HG02571 (cell line): ENCODE results near the gene KIFC3.
"Not testable (repeated sequence)": the region's sequence is repeated elsewhere in the genome, so short reads cannot be mapped to it uniquely, and the experiment has no call there.

ENCODE experiments used
- ATAC-seq: cut with Tn5 transposase; IDR thresholded peaks from one replicate; pipeline ENCODE4 v1.9.1; 2021; ENCODE audit warnings: mild to moderate bottlenecking, moderate library complexity; ENCODE audit not compliant: unreplicated experiment

Gene KIFC3

DNA sequence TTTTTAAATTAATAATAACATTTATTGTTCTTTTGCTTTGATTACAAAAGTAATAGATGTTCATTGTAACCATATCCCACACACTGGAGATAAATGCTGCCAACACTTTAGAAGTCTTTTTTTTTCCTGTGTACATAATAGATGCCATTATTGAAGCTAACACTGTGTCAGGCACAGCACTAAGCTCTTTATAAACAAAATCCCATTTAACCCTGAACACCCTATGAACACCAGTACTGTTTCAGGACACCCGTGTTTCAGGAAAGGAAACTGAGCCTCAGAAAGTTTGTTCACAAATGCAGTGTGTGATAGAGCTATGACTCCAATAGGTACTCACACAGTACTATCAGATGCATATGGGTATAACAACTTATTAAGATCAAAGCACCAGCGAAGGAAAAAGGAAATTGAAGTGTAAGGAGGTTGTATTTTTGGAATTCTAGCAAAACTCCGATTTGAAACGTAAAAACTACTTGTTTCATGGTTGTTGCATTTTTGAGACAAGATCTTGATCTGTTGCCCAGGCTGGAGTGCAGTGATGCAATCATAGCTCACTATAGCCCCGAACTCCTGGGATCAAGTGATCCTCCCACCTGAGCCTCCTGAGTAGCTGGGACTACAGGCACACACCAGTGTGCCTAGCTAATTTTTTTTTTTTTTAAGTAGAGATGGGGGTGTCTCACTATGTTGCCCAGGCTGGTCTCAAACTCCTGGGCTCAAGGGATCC lies 2.0 kb upstream of the KIFC3 start:
- no peak for ATAC-seq

DNA sequence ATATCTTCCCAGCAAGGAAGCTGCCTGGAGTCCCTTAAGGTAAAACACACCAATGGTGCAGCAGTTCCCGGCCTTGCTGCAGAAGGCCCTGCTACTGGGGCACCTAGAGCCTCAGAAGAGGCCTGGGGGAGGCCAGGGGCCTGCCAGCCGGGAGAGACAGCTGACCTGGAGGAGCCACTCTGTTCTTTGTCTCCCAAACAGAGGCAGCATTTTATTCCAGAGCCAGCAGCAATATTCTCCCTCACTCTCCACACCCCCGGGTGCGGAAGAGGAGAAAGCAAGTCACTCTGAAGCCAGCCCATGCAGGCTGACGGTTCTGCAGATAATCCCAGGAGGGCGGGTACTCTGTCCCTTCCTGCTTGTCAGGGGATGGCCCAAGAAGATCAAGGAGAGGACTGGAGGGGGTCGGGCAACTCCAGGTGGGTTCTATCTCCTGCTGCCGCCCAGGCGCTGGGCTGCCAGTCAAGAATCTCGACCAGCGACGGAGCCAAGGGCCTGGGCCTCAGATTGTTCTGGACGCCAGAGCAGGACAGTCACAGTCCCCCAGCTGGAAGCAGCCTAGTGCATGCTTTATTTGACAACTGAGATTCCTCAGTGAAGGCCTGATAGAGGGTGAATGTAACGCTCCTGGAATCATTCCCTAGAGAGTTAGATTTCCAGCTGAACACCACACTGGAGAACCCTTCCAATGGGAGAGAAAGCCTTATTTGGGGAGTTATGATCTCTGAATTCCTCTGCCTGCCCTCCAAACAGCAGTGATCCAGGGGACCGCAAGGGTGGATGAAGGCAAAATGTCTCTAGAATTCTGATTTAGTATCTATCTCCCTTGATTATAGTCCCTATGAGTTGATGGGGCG lies 1.1 kb upstream of the KIFC3 start:
- no peak for ATAC-seq

DNA sequence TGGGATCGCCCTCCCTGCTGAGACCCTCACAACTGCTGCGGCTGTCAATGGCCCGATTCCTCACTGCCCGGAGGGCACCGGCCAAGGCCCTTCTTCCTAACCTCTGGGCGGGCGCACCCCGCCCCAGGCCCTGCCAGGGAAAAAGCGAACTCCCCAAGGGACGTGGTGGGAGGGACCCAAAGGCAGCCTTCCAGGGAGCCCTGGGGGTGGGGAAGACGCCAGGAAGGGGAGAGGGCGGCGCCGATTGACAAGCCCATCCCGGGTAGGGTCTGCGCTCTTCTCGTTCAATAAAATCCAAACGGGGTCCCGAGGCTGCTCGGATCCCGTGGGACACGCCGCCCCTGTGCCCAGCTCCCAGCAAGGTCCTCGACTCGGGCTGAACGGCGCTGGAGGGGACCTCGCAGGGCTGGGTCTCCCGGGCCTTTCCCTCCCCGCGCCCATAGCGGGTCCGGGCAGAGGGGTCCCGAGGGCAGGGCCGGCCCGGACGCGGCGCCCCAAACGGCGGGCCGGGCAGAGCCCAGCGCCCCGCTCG lies 416 bp downstream of the KIFC3 start:
- ATAC-seq = no peak

DNA sequence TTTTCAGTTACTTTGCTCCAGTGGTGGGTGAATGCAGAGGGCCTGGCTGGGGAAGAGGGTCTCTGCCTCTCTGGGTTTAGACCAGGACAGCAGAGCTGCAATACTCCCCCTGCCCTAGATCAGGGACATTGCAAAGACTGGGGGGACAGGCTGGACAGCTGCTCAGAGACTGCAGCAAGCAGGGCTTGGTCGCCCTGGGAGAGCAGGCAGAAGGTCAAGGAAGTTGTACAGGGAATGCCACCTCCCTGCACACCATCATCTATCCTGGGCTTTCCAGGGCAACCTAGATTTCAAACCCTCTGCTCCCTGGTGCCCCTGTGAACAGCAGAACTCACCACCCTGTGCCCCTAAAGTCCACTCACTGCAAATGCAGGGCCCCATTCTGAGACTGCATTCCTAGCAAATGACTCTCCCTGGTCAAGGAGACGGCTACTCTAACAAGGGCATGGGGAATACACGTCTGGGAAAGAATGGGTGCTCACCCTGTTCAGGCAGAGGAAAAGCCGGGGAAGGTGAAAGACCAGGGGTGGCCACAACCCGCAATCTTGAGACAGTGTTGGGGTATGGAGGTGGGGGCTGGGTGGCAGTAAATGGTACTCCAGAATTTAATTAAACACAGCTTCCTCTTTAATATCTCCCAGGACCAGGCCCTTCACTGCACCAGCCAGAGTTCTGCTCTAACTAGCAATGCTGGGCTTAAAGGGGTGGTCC lies 1.0 kb downstream of the KIFC3 start:
- no peak for ATAC-seq

DNA sequence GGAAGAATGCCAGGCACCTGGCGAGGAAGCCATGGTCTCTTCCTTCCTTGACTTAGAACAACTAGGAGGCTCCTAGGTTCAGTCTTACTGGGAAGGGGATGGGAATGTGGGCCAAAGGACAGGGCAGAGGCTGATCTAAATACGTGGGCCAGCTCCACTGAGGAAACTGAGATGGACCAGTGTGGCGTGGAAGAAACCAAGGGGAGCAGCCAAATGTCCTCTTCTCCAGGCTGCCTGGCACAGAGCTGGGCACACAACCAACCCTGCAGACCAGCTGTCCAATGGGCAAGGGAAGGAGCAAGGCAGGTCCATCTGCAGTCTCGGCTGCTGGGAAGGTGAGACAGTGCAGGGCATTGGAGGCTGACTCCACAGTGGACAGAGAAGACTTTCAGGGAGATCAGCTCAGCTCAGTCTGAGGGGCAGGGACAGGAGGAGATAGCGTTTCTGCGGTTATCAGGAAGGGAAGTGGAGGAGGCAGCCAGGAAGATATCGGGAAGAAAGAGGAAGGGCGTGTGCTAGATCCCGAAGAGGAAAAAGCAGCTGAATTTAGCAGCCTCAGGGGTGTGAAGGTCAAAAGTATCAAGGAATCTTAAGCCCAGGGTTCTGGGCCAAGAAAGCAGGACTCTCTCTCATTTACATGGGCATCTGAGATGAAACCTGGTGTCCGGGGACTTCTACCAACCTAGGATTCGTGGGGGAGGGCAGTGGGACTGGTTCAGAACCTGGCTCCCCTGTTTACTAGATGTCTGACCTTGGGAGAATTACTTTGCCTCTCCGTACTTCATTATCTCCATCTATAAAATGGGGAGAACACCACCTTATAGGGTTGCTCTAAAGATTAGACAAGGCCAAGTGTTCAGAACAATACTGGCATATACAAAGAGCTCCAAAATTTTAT lies 1.8 kb downstream of the KIFC3 start:
- ATAC-seq = no peak

DNA sequence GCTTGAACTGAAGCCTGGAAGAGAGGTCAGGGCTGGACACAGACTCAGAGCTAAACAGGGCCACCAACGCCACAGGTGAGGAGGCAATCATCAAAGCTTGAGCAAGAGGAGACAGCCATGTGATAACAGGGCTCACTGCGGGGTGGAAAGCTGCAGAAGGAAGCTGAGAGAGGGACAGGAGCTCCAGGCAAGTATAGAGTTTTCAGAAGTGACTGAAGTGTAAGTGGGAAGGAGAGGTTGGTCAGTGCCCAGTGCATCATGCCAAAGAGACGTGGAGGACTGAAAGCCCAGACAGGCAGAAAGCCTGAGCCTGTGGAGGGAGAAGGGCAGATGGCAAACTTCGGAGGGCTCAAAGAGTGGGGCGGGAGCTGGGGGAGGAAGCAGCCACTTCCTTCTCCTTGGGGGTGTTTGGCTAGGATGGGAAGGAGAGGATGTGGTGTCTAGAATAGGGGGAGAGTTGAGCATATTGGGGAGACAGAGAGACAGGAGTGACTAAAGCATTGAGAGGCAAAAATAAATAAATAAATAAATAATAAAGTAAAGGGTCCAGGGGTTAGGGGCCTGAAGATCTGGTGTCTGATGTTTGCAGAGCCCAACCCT lies 2.6 kb downstream of the KIFC3 start:
- no peak for ATAC-seq

DNA sequence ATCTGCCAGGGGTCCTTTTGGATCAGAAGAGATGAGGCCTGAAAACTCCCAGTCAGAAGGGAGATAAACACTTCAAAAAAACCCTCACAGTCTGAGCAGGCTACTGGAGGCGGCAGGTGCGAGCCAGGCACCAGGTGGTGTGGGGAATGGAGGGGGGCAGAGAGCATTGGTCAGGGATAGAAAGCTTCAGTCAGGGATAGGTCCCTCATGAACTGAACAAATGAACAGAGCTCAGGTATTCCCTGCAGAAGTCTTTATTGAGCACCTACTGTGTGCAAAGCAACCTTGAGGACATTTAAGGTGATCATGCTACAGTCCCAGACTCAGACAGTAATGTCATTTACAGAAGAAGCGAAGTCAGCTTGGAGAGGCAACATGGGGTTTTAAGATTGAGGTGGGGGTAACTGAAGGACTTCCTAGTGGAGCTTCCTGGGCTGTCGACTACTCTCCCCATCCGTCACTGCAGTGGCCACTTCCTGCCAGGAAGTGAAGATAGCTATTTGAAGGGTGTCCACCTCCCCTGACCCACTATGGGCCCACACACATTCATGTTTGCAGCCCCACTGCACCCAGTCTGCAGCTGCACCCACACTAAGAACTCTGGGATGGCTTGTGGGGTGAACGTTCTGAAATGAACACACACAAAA lies 3.2 kb downstream of the KIFC3 start:
- ATAC-seq = no peak

DNA sequence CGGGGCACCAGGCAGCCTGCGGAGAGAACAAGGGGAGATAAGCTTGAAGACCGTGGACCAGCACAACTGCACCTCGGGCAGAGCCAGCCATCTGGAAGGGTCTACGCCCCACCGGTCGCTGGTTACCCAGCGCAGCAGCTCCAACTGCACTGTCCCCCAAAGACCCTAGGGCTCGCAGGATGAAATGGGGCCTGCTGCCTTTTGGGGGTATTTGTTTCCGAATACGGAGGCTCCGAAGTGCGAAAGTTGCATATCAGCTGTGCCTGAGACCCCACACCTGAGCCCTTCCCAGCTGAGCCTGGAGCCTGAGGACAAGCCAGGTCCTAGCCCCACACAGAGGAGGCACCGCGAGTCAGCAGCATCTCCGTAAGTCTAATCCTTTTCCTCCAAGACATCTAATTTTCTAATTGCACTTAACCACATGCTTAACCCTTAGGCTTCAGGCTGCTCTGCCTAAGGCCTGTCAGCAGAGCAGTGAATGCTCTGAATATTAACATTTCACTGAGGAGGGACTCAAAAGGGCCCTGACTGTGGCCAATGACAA lies 4.0 kb downstream of the KIFC3 start:
- ATAC-seq = no peak

DNA sequence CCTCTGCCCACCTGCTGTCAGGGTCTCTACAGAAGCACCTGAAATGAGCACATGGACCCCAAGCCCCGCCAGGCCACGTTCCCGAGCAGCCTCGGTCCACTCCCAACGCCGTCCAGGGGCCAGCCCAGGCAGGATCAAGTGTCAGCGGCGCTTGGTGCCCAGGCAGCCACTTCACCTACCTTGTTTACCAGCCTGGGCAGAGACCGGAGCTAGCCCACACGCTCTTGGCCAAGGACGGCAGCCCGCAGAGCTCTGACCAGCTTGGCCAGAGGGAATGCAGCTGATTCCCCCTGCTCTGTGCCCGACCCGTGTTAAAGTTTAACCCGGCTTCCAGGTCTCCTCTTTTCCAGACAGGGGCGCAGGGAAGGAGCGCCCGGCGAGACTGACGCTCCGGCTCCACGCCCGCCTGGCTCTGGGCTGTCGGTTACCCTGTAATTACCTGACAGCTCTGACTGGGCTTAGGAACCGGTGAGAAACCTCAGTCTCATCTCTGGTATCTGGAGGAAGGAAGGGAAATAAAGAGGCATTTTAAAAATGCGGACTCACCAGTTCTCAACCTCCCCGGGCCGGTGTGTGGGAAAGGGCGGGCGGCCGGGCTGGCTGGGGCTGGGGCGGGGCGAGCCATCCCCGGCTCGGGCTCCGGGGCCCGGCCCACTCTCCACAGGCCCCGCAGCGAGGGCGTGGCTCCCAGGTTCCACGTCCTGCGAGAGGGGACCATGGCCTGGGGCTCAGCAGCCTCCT lies 4.6 kb downstream of the KIFC3 start:
- no peak for ATAC-seq

DNA sequence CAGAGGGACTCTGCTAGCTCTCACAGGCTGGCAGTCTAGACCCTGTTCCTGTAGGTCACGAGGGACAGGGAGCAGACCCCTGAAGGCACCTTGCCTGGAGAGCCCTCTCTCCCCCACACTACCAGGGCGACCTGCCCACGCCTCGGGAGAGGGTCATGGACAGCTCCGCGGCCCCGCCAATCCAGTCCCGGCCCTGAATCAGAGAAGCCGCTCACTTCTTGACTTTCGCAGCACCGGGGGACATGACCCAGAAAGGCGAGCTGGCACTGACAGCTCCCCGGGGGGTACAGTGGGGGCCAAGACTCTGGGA lies 5.1 kb downstream of the KIFC3 start:
- no peak for ATAC-seq

DNA sequence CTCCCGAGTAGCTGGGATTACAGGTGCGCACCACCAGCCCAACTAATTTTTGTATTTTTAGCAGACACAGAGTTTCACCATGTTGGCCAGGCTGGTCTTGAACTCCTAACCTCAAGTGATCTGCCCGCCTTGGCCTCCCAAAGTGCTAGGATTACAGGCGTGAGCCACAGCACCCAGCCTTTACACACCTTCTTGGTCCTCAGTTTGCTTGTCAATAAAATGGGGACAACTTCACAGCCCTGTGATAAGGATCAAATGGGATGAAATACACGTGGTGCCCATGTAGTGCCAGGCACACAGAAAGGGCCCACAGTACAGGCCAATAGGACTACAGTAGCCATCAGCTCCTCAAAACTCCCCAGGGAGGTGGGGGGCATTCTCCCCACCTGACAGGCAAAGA lies 6.3 kb downstream of the KIFC3 start:
- ATAC-seq = not testable (repeated sequence)

DNA sequence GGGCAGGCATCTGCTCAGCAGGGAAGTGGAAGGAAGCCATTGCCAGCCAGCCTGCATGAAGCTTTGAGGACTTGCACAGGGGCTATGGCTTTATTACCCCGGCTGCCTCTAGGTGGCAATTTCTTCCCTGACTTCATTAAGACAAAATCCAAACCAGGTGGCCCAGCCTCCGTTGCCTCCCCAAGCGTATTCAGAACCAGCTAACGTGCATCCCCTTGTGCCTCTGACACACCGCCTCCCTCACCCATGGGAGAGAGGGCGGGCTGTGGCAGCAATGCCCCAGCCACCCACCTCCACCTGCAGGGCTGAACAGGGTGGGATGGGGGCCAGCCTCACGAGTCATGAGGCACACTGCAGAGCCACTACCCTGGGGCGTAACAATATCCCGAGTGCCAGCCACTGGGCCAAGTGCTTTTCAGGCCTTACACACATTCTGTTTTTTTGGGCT lies 6.8 kb downstream of the KIFC3 start:
- ATAC-seq = no peak

DNA sequence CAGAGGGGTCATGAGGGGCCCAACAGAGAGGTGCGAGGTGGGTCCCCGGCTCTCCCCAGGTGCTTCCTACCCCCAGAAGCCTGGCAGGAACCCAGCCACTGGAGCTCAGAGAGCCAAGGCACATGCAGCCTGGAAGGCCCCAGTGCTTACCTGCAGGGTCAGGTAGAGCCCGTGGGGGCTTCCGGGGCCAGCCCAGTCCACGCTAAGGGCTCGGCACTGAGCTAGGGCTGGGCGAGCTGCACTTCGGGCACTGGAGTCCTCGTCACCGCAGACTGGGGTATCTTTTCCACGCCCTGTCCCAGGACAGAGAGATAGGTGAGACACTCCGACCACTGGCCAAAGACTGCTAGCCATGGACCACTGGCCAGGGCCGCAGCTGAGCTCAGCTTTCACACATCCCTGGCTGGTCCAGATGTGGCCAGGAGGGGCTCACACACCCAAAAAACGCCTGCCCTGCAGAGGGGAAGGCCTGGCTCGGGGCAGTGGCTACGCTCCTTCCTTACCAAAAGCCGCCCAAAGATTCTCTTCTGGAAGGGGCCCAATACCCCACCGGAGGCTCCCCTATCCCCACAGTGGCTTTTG lies 7.4 kb downstream of the KIFC3 start:
- no peak for ATAC-seq

DNA sequence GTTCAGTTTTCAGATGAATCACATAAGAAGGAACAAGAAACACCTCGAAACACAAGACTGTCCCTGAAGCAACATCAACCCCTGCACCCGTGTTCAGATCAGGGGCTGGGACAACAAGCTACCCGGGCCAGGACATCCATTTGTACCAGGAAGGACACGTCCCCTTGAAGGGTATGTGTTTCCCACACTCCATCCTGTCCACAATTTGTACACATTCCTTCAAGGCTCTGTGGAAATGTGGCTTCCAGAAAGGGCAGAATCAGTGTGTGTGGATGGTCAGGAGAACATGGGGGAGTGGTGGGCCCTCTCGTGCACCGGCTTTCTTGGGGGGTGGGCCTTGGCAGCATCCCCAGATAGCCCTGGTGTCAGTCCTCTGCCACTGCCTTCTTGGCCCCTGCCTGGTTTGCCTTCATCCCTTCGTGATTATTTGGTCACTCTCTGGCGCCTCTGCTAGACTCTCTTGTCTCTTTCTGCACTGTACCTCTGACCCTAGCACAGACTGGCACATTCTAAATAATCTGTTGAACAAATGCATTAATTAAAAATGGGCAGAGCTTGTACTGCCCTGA lies 10.3 kb downstream of the KIFC3 start:
- ATAC-seq = no peak

DNA sequence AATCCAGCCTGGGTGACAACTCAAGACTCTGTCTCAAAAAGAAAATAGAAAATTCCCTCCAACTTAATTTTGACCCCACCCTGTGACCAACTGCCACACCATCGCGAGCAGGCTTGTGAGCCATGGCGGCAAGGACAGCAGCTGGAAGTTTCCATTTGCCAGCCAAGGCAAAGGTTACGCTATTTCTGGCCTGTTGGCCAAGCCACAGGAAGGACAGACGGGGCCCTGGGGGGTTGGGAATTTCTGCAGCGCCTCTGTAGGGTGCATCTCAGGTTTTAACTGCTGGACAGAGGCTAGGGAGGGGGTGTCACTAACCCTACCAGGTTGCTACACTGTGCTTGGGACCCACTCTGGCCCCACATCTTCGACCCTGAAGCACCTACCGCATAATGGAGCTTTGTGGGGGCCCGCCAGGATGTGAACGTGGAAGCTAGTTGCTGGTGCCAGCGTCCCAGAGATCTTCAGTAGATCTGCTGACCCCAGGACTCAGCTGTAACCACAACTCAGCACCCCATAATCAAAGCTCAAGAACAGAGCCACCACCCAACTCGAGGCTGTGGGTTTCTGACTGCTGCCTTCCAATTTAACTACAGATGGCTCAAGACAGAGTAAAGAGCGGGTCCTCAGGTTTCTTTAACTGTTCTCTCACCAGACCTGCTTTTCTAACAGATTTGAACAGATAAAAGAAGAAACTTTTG lies 10.9 kb downstream of the KIFC3 start:
- ATAC-seq = no peak

DNA sequence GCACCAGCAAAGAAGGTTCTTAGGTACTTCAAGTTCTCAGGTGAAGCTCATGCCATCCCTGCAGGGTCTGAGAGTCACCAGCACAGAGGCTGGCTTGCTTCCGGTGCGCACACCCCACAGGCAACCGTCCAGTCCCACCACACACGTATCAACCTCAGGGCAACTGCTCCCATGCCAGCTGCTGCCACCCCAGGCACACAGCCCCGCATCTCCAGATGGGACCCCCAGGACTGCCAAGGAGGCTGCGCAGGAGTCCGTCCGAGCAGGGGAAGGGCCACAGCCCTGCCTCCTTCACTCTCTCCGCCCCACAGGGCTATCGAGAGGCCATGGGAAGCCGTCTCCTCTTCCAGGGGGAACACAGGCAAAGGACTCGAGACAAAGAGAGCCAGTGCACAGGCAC lies 13.3 kb downstream of the KIFC3 start:
- ATAC-seq = no peak

DNA sequence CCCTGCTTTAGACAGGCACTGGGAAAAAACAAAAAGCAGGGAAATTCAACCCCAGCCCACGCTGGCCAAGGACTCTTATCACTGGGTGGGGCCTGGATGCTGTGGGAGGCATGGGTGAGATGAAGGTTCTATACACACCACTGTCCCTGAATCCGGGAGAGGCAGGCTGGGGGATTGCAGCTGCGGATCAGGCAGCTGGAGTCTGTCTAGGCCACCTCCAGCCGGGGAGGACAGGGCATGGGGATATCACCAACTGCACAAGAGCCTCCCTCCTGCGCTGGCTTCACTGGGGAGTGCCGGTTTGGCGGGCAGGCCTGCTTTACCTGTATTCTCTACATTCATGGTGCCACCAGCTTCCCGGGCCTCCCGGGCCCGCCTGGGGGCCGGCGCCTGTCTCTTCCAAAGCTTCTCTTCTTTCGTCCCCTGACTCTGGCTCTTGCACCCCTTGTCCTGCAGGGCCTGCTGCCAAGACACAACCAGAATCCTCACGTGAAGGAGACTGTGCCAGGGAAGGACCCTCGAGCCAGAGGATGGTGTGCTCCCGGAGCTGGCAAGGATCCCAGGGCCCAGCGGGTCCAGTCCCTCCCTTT lies 13.9 kb downstream of the KIFC3 start:
- ATAC-seq = no peak
